Mucosa of gallbladder (tissue), 1 donor: ENCODE data around the gene MAN2B2. TPM values are rescaled to one million over a fixed set of nuclear protein-coding genes. Genes with fewer than 3 reads are reported as not detected.
A peak's percentile ranks its signal among the peaks of the same experiment; 100 is the strongest.

Experiments
- DNase-seq: peaks from one replicate; pipeline ENCODE4 v3.0.0-alpha.2; 2020; ENCODE audit warnings: low spot score
- total RNA-seq: library from RNA; stranded (reverse); gene quantifications from one replicate; pipeline ENCODE4 v1.2.1, GENCODE V29; 2021
- donor health status: DM: no; HTN: no; CAD: no.

The MAN2B2 gene
- total RNA-seq, 1 donor from 2014 or later, result 53.6 TPM

GRCh38 chr4:6546681-6547447, 28.1 kb upstream of the MAN2B2 start:
- DNase-seq, result peak; percentile 39

- no peak for DNase-seq
These were observed 26.6 kb upstream of the MAN2B2 start for GRCh38 chr4:6548201-6548881.

- DNase-seq, result no peak
These were observed 26.1 kb upstream of the MAN2B2 start for GRCh38 chr4:6548882-6549230.

GRCh38 chr4:6549445-6549844, 25.5 kb upstream of the MAN2B2 start:
- DNase-seq, result no peak

GRCh38 chr4:6549890-6550620, 24.9 kb upstream of the MAN2B2 start:
- no peak for DNase-seq

DNA sequence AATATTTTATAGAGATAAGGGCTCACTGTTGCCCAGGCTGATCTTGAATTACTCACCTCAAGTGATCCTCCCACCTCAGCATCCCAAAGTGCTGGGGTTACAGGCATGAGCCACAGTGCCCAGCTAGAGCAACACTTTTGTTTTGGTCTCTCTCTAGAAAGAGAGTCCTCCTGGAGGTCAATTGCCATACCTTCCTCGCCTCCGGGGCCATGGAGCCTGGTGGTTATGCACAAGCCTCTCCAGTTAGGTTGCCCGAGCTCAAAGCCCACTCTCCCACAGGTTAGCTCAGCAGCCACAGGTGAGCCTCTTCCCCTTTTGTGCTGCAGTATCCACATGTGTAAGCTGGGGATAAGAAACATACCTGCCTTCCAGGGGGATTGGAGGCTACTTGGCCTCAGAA, 24.2 kb upstream of the MAN2B2 start:
- DNase-seq, result no peak

- DNase-seq, result no peak
These were observed 23.3 kb upstream of the MAN2B2 start for GRCh38 chr4:6551660-6552059.

DNA sequence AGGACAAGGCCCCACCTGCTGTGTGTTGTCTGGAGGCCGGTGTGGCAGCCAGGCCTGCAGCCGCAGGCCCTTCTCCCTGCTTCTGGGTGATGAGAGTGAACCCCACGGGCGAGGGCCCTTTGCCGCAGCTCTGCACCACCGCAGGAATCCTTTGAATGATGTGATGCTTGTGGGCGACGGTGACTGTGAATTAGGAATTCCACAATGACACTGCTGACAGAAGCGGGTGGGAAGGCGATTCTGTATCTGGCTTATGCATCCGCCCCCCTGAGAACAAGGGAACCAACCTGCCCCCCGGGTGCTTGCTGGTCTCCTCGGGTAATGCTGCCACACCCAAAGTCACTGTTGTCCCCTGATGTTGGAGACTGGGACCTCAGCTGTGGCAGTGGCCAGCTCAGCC, 19.5 kb upstream of the MAN2B2 start:
- DNase-seq, result no peak

DNA sequence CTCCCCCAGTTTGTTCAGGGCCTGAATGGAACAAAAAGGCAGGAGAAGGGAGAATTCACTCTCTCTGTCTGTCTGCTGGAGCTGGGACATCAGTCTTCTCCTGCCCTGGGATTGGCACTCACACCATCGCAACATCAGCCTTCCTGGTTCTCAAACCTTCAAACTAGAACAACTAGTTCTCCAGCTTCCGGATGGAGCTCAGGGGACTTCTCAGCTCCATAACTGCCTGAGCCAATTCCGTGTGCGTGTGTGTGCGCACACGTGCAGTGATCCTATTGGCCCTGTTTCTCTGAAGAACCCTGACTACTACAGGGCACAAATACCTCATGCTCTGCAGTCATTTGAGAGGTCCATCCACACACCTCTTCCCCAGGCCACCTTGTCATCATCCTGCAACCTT, 18.7 kb upstream of the MAN2B2 start:
- DNase-seq, result no peak

DNA sequence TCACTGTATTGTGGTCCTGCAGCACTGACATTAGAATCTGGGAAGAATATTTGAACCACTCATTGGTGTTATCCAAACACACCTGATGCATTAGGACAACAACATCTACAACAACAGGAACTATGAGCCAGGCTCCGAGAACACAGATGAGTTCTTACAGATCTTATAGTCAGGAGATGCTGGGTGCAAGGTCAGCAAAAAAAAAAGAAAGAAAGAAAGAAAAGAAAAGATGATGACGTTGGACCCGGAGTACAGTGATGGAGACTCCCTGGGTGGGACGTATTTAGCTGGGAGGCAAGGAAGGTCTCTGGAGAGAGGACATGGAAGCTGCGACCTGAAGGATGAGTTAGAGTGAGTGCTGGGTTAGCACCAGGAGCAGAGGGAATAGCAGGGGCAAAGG, 17.8 kb upstream of the MAN2B2 start:
- DNase-seq, result no peak

DNA sequence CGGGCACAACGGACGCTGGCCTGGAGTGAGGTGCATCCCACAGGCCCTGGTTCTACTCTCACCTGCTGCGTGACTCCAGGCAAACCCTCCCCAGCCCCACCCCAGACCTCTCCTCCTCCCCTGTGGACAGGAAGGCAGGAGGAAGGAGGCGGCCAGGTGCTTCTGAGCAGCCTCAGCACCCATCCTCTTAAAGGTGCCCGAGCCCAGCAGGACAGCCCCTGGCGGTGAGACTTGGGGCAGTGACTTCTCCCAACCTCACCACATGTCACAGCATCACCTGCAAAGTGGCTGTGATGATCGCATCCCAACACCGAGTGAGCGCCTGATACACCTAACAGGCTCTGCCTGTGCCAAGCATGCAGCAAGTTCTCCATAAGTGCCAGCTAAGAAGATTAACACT, 17.1 kb upstream of the MAN2B2 start:
- DNase-seq, result no peak

DNA sequence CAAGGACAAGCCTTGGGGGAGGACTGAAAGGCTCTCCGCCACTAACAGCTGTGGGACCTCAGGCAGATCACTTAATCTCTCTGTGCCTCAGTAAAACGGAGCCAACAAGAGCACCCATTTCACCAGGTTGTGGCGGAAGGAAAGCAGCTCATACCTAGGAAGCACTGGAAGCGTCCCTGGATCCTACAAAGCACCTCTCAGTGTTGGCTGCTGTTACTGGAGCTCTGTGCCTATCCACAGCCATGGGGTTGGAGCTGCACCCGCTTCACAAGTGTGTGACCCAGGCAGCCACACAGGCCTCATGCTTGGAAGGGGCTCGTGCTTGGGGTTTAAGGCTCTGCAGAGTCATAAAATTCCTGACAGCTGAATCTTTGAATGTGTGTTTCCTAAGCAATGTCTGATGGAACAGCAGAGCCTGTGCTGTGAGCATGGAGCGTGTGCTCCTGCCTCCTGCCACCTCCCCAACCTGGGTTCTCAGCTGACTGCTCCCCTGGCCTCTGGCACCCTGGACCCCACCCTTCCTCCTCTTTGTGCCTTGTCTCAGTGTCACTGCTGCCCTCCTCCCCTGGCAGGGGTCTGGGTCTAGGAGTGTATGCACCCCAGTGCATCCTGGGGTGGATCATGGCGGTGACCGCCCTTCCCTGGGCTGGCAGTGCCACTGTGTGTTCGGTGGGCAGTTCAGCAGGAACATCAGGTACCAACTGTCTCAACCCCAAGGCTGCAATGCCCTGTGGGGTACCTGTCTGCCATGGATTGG, 14.4 kb upstream of the MAN2B2 start:
- DNase-seq, result no peak

GRCh38 chr4:6561173-6561516, 13.8 kb upstream of the MAN2B2 start:
- DNase-seq, result no peak

DNA sequence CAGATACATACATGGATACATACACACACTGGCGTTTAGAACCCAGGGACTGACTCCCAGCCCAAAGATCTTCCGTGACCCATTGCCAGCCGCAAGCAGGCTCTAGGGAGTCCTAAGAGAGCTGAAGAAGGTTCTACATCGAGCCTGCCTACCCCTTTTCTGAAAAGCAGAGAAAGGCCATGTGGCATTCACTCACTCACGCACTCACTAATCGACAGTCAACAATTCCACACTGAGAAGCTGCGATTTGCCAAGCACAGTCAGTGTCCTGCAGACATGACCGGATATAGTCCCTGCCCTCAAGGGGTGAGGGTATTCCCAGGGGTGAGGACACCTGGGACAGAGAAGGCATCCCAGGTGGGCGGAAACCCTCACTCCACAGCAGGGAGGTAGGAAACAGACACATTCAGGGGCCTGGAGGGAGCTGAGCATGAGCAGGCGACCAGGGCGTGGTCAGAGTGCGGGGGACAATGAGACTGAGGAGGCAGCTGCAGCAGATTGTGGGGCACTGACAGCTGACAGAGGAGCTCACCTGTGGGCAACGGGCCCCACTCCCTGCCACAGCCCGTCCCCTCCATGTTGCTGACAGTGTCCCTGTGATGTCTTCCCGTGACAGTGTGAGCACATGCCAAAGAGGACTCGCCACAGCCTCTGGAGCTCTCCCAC, 13.2 kb upstream of the MAN2B2 start:
- DNase-seq, result no peak

DNA sequence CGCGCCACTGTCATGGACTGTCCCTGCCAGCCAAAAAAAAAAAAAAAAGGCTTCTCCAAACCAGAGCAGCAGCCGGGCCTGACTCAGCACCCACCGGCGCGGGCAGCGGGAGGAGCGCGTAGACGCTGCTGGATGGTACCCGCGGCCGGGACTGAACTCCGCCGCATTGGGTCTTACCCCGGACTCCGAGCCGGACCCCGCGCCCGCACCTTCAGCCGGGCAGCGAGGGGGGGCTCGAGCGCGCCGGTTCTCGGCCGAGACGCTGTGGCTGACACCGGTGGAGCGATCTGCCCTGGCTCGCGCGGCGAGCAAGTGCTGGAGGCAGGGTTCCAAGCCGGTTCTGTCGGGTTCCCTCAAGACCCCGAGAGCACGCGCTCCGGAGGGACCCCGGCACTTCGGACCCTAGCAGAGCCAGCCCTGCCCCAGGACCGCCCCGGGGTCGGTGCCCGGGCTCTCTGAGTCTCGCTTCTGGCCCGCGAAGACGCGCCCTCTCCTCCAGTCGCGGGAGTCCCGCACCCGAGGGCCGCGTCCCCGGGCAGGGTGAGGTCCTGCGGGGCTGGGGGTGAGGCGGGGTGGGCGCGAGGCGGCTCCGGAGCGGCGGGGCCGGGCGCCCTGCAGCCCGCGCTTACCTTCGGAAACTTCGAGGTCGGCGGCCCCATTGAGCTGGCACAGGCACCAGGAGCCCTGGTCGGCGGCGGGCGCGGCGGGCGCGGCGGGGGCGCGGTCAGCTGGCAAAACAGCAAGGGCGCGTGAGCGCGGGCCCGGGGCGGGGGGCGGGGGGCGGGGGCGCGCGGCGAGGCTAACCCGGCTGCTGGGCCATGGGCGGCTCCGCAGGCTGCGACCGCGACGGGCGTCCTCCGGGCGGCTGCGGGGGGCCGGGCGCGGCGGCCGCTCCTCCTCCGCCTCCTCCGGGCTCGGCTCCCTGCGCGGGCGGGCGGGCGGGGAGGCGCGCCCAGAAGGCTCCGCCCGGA, 11.8 kb upstream of the MAN2B2 start:
- no peak for DNase-seq

DNA sequence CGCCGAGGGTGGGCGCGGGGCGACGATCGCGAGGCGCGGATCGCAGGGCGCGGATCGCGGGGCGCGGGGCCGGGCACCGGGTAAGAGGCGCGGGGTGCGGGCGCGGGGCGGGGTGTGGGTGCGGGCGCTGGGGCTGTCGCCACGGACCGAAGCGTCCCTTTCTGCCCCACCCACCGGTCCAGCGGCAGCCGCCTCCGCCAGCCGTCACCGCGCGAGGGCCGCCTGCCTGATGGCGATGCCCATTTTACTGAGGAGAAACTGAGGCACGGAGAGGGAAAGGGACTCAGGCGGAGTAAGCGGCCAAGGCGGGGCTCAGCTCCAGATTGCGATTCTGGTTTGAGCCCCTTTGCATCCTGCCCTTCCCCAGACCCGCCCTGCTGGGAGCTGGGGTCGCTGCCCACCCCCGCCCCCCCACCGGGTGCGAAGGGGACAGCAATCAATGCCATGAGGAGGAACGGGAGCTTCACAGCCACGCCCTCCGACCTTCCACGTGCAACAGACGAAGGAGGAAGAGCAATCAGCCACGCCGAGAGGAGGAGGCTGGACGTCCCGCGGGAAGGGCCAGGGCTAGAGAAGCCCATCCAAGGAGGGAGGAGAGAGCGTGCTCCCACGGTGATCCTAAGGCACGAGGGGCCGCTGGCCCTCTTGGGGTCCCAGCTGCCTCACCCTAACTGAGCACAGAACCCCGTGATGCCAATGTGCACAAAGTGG, 10.9 kb upstream of the MAN2B2 start:
- DNase-seq, result no peak

GRCh38 chr4:6565691-6566390, 9.1 kb upstream of the MAN2B2 start:
- no peak for DNase-seq

- no peak for DNase-seq
These were observed 8.4 kb upstream of the MAN2B2 start for GRCh38 chr4:6566391-6567190.
